ENCODE measurements around the gene ZNF622. TPM values are rescaled to one million over a fixed set of nuclear protein-coding genes. Genes with fewer than 3 reads are reported as not detected.

ZNF622 gene
- total and polyA plus RNA-seq, 2 of the 13 experiments (the other 11 are each of a cell fraction or from before 2014, with no cell fraction given) = 12.1 to 44.7 TPM

GRCh38 chr5:16497546-16497945 lies 31.9 kb upstream of the ZNF622 start (continued):
- no peak for TF ChIP-seq ZBTB4 (CRISPR knock-in tag; IDR thresholded peaks at IDR 0.05; ENCODE audit: borderline replicate concordance)

GRCh38 chr5:16493261-16493660 lies 27.7 kb upstream of the ZNF622 start:
- Histone ChIP-seq H3K4me3 (replicated peaks in 1 of 3; ENCODE audit: insufficient read depth in 1 of 3, low read depth in 2 of 3, low read length in 3 of 3) (no peak overlapping the region), H3K4me2 (ENCODE audit: low read depth, low read length) (no peak overlapping the region), H3K36me3 (replicated peaks in 1 of 2; ENCODE audit: control insufficient read depth in 1 of 2, insufficient read depth in 2 of 2, low read length in 2 of 2) (no peaks in the 10 kb centered on the region), H3K27me3 (ENCODE audit: control insufficient read depth in 1 of 2, insufficient read depth in 2 of 2, low read length in 2 of 2) (no peaks in the 10 kb centered on the region; a peak in 1 of 5 replicates), H4K20me1 (ENCODE audit: insufficient read depth, low read length) (no peaks in the 10 kb centered on the region), H3K9me3 (ENCODE audit: low read length) (peaks cover 20% of the 10 kb centered on the region; the same call in 1 of the 2 replicates), H2AFZ (ENCODE audit: low read length) (no peak overlapping the region), H3K79me2 (ENCODE audit: insufficient read depth, low read length) (no peaks in the 10 kb centered on the region), H3K4me1 (ENCODE audit: insufficient read depth, low read length) (no peaks in the 10 kb centered on the region), H3K27ac (ENCODE audit: extremely low read length, insufficient read depth, low read length) (no peak overlapping the region), H3K9ac (ENCODE audit: insufficient read depth, low read depth, low read length) (no peak overlapping the region)
- ATAC-seq = no peak
- FAIRE-seq = no peak
- no peak for DNase-seq (ENCODE audit: low spot score)
- POLR2A ChIA-PET = no interaction called here
- CTCF ChIA-PET (ENCODE audit: low intra/inter-chr PET ratio, low total read pairs) = no interaction called here
- in situ Hi-C loops (cut with HindIII; ENCODE audit: extremely low pct_ligation_motif_present, low pct_unique_long_range_greater_than_20kb) (no loop called here), intact Hi-C loops (cut with micrococcal nuclease; ENCODE audit: unreplicated experiment) (no loop called here)
- WGBS (ENCODE audit: low lambda C conversion rate) = 0% methylated on average over 1 of the region's 1 CpG
- BruUV-seq (replicated peaks) = no TSS peak
- TF ChIP-seq IRF9 (CRISPR knock-in tag; IDR thresholded peaks at IDR 0.05; ENCODE audit: borderline replicate concordance) = no peak
- no peak for TF ChIP-seq THYN1 (CRISPR knock-in tag; IDR thresholded peaks at IDR 0.05; ENCODE audit: borderline replicate concordance, low read depth)
- no peak for TF ChIP-seq ZNF333 (CRISPR knock-in tag; IDR thresholded peaks at IDR 0.05; ENCODE audit: borderline replicate concordance)
- TF ChIP-seq LBX2 (CRISPR knock-in tag; IDR thresholded peaks at IDR 0.05; ENCODE audit: borderline replicate concordance) = no peak
- no peak for TF ChIP-seq ZNF121 (CRISPR knock-in tag; IDR thresholded peaks at IDR 0.05)
- no peak for TF ChIP-seq ZMYM4 (CRISPR knock-in tag; IDR thresholded peaks at IDR 0.05)
- TF ChIP-seq MYC (CRISPR knock-in tag; IDR thresholded peaks at IDR 0.05; ENCODE audit: borderline replicate concordance) = no peak
- no peak for TF ChIP-seq ELF4 (CRISPR knock-in tag; IDR thresholded peaks at IDR 0.05; ENCODE audit: borderline replicate concordance)
- no peak for TF ChIP-seq ZNF749 (CRISPR knock-in tag; IDR thresholded peaks at IDR 0.05; ENCODE audit: borderline replicate concordance)
- no peak for TF ChIP-seq KLF15 (CRISPR knock-in tag; IDR thresholded peaks at IDR 0.05; ENCODE audit: borderline replicate concordance)
- TF ChIP-seq IKZF5 (CRISPR knock-in tag; IDR thresholded peaks at IDR 0.05) = no peak
- TF ChIP-seq NR2F1 (CRISPR knock-in tag; IDR thresholded peaks at IDR 0.05) = no peak
- no peak for TF ChIP-seq RBM22 (optimal IDR thresholded peaks at IDR 0.05; ENCODE audit: low read length)

Data from HepG2 (cell line).